ENCODE measurements around the gene ADM5.

ADM5 gene

GRCh38 chr19:49696115-49696514, 6.7 kb downstream of the ADM5 start:
- H3K4me3 ChIP-seq (ENCODE audit: low read depth, low read length) = no peak overlapping the region
- H3K27ac ChIP-seq = no peak overlapping the region
- H3K27me3 ChIP-seq (ENCODE audit: insufficient read depth, low read depth, severe bottlenecking) = no peaks in the 10 kb centered on the region
- TF ChIP-seq CTCF (IDR thresholded peaks at IDR 0.05; ENCODE audit: low read depth, low read length) = no peak
- DNase-seq = no peak
- H3K36me3 ChIP-seq = peaks cover 32% of the 10 kb centered on the region
- no peaks in the 10 kb centered on the region for H3K9me3 ChIP-seq (ENCODE audit: severe bottlenecking)

DNA sequence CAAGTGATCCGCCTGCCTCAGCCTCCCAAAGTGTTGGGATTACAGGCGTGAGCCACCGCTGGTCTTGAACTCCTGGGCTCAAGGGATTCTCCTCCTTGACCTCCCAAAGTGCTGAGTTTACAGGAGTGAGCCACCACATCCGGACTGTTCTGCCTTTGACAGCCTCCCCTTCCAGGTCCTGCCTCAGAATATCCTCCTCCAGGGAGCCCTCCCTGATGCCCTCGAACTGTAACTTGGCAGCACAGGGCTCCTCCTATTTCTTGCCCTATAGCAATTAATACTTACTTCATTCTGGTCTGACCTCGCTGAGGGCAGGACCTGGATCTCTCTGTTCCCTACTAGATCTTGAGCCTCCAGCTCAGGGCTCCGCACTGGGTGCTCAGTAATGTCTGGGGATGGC, 7.5 kb downstream of the ADM5 start:
- TF ChIP-seq CTCF (IDR thresholded peaks at IDR 0.05; ENCODE audit: low read depth, low read length) = no peak
- H3K36me3 ChIP-seq = peaks cover 32% of the 10 kb centered on the region
- no peaks in the 10 kb centered on the region for H3K9me3 ChIP-seq (ENCODE audit: severe bottlenecking)
- no peak overlapping the region for H3K27ac ChIP-seq
- no peak for DNase-seq
- no peak overlapping the region for H3K4me3 ChIP-seq (ENCODE audit: low read depth, low read length)
- H3K27me3 ChIP-seq (ENCODE audit: insufficient read depth, low read depth, severe bottlenecking) = no peaks in the 10 kb centered on the region

GRCh38 chr19:49699364-49699763, 10.0 kb downstream of the ADM5 start:
- TF ChIP-seq CTCF (IDR thresholded peaks at IDR 0.05; ENCODE audit: low read depth, low read length) = no peak
- Histone ChIP-seq H3K9me3 (ENCODE audit: severe bottlenecking) (no peaks in the 10 kb centered on the region), H3K4me3 (ENCODE audit: low read depth, low read length) (no peak overlapping the region), H3K27me3 (ENCODE audit: insufficient read depth, low read depth, severe bottlenecking) (no peaks in the 10 kb centered on the region), H3K27ac (no peak overlapping the region), H3K36me3 (peaks cover 24% of the 10 kb centered on the region)
- DNase-seq = no peak

- H3K36me3 ChIP-seq = peaks cover 30% of the 10 kb centered on the region
- H3K27me3 ChIP-seq (ENCODE audit: insufficient read depth, low read depth, severe bottlenecking) = no peaks in the 10 kb centered on the region
- no peak for DNase-seq
Measured at GRCh38 chr19:49700563-49700962, 11.2 kb downstream of the ADM5 start.

GRCh38 chr19:49701271-49701786, 11.9 kb downstream of the ADM5 start:
- DNase-seq = no peak
- H3K36me3 ChIP-seq = peaks cover 36% of the 10 kb centered on the region
- no peak overlapping the region for H3K4me3 ChIP-seq (ENCODE audit: low read depth, low read length)
- H3K27ac ChIP-seq = no peak overlapping the region
- H3K27me3 ChIP-seq (ENCODE audit: insufficient read depth, low read depth, severe bottlenecking) = no peaks in the 10 kb centered on the region
- no peaks in the 10 kb centered on the region for H3K9me3 ChIP-seq (ENCODE audit: severe bottlenecking)
- no peak for TF ChIP-seq CTCF (IDR thresholded peaks at IDR 0.05; ENCODE audit: low read depth, low read length)

More at GRCh38 chr19:49700563-49700962, 11.2 kb downstream of the ADM5 start:
- H3K9me3 ChIP-seq (ENCODE audit: severe bottlenecking) = no peaks in the 10 kb centered on the region
- no peak overlapping the region for H3K4me3 ChIP-seq (ENCODE audit: low read depth, low read length)
- no peak for TF ChIP-seq CTCF (IDR thresholded peaks at IDR 0.05; ENCODE audit: low read depth, low read length)
- no peak overlapping the region for H3K27ac ChIP-seq

All from WERI-Rb-1 (cell line).